ENCODE results near the gene UCMA. TPM values are rescaled to one million over a fixed set of nuclear protein-coding genes. Genes with fewer than 3 reads are reported as not detected.

Gene UCMA
- total and polyA plus RNA-seq, 2 donors (not counting 1 experiment from before 2014, with no cell fraction given): not detected

- Histone ChIP-seq H3K27ac (ENCODE audit: insufficient read depth, low read length) (no peak overlapping the region), H3K27me3 (ENCODE audit: control insufficient read depth, insufficient read depth, low read length) (no peaks in the 10 kb centered on the region), H3K4me2 (ENCODE audit: extremely low read depth, insufficient read depth, low read length) (no peak overlapping the region), H2AFZ (ENCODE audit: low read length) (no peak overlapping the region), H4K20me1 (ENCODE audit: control insufficient read depth, extremely low read depth, insufficient read depth, low read length) (no peaks in the 10 kb centered on the region), H3K36me3 (ENCODE audit: control insufficient read depth, insufficient read depth, low read length) (peaks cover 2% of the 10 kb centered on the region), H3K4me3 (replicated peaks in 1 of 4; ENCODE audit: control extremely low read depth in 1 of 4, insufficient read depth in 1 of 4, low read depth in 3 of 4, low read length in 4 of 4) (no peak overlapping the region), H3K9ac (ENCODE audit: insufficient read depth, low read length) (no peak overlapping the region), H3K4me1 (ENCODE audit: control insufficient read depth, extremely low read depth, insufficient read depth, low read length) (no peaks in the 10 kb centered on the region), H3K9me3 (ENCODE audit: control insufficient read depth, insufficient read depth, low read depth, low read length) (no peaks in the 10 kb centered on the region), H3K79me2 (ENCODE audit: control insufficient read depth, insufficient read depth, low read length) (no peaks in the 10 kb centered on the region)
- no peak for DNase-seq (ENCODE audit: low read depth in 2 of 2)
- TF ChIP-seq, protein P1, sequence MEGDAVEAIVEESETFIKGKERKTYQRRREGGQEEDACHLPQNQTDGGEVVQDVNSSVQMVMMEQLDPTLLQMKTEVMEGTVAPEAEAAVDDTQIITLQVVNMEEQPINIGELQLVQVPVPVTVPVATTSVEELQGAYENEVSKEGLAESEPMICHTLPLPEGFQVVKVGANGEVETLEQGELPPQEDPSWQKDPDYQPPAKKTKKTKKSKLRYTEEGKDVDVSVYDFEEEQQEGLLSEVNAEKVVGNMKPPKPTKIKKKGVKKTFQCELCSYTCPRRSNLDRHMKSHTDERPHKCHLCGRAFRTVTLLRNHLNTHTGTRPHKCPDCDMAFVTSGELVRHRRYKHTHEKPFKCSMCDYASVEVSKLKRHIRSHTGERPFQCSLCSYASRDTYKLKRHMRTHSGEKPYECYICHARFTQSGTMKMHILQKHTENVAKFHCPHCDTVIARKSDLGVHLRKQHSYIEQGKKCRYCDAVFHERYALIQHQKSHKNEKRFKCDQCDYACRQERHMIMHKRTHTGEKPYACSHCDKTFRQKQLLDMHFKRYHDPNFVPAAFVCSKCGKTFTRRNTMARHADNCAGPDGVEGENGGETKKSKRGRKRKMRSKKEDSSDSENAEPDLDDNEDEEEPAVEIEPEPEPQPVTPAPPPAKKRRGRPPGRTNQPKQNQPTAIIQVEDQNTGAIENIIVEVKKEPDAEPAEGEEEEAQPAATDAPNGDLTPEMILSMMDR (conservative IDR thresholded peaks at IDR 0.05 in 1 of 2, IDR thresholded peaks at IDR 0.05 in 1 of 2; ENCODE audit: low read depth in 1 of 2, low read length in 2 of 2): no peak
- no peak for TF ChIP-seq EZH2 (IDR thresholded peaks at IDR 0.05; ENCODE audit: low read length, missing control alignments)
Observed at GRCh38 chr10:13173616-13174015, 60.6 kb downstream of the UCMA start.

Other genes with a start within 250 kb of the UCMA start
- 0.26 and 0.33 TPM in 2 replicates for gene CCDC3, start 232.7 kb downstream of the UCMA start, total RNA-seq
- 0.36 and 0.65 TPM in 2 replicates for gene CCDC3, start 232.7 kb downstream of the UCMA start, polyA plus RNA-seq
- gene OPTN, start 134.2 kb downstream of the UCMA start, total RNA-seq: 99.6 and 156 TPM in 2 replicates
- 82.9 and 139 TPM in 2 replicates for gene OPTN, start 134.2 kb downstream of the UCMA start, polyA plus RNA-seq
- 0.51 and 0.83 TPM in 2 replicates for gene MCM10, start 72.8 kb downstream of the UCMA start, total RNA-seq
- 3.1 and 10.4 TPM in 2 replicates for gene MCM10, start 72.8 kb downstream of the UCMA start, polyA plus RNA-seq
- 23.1 and 31.5 TPM in 2 replicates for gene PHYH, start 65.7 kb upstream of the UCMA start, total RNA-seq
- 21.8 and 28.6 TPM in 2 replicates for gene PHYH, start 65.7 kb upstream of the UCMA start, polyA plus RNA-seq
- 23.9 and 27.4 TPM in 2 replicates for gene SEPHS1, start 113.9 kb upstream of the UCMA start, total RNA-seq
- gene SEPHS1, start 113.9 kb upstream of the UCMA start, polyA plus RNA-seq: 50.6 and 57.8 TPM in 2 replicates